Non-pigmented ciliary epithelial cell (primary cell): ENCODE data around the gene SORBS1.
"Not testable (repeated sequence)": the region's sequence is repeated elsewhere in the genome, so short reads cannot be mapped to it uniquely, and the experiment has no call there.

Source experiments
- DNase-seq: peaks from one replicate; pipeline ENCODE4 v3.0.0-alpha.2; 2010; ENCODE audit warnings: low read depth

SORBS1 gene

DNA sequence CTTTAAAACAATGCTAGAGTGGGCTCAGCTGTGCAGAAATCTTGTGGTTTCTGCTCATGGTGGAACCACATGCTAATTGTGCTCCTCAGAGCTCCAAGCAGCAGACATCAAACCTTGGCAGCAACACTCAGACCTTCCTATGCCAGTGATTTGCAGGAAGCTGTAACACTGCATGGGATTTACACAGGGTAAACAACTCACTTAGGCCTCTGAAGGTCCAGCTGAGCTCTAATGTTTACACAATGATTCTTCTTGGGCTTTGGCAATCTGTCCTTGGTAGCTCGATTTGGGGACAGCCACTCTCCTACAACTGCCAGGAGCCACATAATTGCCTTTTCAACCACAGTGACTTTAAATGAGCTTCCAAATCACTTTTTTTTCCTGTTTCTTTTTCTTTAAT, 172.6 kb downstream of the SORBS1 start:
- no peak for DNase-seq

DNA sequence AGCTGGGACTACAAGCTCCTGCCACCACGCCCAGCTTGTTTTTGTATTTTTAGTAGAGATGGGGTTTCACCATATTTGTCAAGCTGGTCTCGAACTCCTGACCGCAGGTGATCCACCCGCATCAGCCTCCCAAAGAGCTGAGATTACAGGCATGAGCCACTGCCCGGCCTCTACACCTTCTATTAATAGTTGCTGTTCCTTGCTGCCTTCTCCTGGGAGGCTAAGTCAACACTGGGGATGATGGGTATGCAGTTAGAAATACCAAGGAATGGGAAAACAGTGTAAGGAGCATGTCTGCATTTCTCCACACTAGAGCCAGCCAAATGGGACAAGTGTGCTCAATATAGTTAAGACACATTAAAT, 173.1 kb downstream of the SORBS1 start:
- no peak for DNase-seq

DNA sequence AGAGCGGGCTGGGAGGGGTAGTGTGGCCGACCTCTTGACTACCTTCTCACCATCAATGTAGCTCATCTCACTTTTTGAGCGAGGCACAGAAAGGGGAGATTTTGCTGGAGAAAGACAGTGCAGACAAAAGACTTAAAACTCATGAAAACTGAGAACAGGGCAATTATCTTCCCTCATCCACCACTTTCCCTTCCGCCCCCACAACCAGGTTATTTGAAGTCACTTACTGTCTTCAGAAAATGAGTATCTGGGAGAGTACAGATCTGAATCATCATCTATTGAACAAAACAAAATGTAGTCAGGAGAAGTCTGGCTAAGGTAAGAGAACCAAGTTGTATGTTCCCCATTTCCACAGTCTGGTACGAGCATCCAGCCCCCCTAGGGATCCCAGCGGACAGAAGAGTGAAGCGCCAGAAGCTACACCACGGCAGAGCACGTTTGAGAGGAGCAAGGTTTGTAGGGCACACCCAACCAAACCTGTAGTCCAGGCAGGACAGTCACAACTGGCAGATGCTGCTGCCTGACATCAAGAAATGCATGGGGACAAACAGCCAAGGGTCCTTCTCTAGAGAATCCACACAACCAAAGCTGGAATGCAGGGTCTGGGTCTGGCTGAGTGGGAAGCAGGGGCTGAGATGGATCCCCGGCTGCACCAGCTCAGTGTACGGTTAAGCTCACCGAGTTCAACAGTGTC, 177.0 kb downstream of the SORBS1 start:
- DNase-seq: no peak

DNA sequence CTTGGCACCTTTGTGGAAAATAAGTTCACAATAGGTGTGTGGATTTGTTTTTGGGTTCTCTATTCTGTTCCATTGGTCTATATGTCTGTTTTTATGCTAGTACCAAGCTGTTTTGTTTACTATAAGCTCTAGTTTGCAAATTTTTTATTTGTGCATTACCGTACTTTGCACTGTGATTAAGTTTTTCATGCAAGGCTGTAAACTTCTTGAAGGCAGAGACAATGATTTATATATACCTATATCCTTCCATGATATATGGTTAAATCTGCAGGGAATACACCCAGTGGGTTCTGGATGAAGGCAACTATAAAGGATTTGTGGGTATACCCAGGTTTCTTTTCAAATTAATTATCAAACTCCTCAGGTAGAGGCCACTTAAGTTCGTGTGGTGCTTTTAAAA, 178.6 kb downstream of the SORBS1 start:
- no peak for DNase-seq

DNA sequence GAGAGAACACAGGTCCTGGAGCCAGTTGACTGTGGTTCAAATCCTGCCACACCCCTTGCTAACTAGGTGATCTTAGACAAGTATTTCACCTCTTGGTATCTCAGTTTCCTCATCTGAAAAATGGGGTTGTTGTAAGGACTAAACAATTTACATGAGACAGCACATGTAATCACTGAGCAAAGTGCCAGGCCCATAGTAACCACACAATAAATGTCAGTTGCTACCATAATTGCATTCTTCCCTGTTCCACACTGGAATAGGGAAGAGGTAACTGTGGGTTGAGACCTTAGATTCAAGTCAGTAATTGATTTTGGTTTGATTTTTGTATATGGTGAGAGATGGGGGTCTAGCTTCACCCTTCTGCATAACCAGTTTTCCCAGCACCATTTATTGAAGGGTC, 179.0 kb downstream of the SORBS1 start:
- DNase-seq: no peak

DNA sequence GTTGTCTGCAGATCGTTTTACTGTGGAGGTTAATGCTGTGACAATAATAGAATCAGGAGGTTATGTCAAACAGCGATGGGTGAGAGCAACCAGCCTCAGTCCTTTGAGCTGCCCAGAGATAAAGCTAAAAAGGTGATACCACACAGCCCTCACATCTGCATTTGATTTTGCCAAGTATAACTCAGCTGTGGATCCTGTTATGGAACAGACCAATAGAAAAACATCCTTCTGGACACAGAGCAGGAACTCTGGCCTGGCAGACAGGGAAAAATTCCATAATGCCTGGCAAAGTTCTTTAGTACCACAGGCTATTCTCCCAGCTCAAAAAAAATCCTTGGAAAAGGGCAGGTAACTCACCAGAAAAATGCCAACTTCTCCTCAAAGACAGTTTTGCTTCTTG, 183.2 kb downstream of the SORBS1 start:
- no peak for DNase-seq

DNA sequence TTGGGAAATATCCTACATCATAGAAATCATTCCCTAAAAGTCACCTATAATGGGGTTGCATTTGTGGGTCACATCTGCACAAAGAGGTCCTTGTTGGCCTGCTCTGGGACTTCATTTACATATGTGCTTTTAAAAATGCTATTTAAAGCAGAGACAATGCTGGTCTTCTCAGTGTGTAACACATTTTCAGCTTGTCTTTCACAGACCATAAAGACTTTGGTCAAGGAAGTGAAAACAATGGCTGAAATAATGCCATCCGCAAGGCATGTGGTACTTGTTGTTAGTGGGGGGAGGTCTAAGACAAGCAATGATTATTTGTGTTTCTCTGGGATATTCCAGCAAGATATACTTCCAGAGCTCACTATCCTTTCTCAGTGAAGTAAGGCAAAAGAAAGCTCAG, 185.8 kb downstream of the SORBS1 start:
- no peak for DNase-seq

DNA sequence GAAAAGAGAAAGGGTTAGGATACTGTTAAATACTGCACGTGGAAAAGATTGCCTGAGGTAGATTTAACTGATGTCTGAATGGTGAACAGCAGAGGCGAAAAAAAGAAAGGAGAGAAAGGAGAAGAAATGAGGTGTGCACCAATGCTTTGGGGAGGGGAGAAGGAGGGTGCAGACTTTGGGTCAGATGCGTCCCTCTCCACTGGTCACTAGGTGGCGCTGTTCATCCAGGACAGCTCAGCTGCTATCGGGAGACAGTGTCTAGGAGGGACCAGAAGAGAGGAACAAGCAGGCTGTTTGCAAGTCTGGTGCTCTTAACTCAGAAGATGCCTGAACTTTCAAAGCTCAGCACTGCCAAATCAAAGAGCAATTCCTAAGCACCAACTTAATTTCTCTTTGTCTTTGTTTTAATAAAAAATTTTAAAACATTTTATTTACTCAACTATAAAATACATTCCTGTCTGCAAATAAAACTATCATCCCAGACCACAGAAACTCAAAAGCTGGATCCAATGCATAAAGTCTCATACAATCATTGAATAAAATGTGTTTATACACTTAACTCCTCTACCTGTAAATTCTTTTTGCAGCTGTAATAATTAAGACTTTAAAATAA, 186.5 kb downstream of the SORBS1 start:
- no peak for DNase-seq

DNA sequence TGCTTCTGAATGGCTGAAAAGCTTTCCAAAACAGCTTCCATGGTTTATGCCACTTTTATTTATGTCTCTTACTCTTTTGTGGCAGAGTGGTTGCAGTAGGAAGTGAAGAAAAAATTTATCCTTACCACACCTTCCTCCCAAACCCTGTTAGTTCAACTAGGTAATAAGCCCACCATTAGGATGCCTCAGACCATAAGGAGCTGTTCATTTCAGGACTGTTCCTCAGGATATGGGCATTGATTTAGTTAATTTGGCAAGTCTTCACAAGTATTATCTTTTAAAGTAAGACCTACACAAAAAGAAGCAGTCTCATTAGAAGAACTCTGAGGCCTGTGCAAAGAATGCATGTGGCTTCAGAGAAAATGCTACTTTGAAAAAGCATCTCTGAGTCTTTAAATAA, 187.5 kb downstream of the SORBS1 start:
- no peak for DNase-seq

DNA sequence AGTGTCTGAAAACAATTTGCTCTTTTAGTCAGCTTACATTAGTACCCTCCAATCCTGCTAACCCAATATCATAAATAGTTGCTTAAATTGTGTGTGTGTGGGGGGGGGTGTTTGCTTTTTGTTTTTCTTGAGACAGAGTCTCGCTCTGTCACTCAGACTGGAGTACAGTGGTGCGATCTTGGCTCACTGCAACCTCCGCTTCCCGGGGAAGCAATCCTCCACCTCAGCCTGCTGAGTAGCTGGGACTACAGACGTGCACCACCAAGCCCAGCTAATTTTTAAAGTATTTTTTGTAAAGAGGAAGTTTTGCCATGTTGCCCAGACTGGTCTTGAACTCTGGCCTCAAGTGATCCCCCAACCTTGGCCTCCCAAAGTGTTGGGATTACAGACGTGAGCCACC, 196.8 kb downstream of the SORBS1 start:
- no peak for DNase-seq

DNA sequence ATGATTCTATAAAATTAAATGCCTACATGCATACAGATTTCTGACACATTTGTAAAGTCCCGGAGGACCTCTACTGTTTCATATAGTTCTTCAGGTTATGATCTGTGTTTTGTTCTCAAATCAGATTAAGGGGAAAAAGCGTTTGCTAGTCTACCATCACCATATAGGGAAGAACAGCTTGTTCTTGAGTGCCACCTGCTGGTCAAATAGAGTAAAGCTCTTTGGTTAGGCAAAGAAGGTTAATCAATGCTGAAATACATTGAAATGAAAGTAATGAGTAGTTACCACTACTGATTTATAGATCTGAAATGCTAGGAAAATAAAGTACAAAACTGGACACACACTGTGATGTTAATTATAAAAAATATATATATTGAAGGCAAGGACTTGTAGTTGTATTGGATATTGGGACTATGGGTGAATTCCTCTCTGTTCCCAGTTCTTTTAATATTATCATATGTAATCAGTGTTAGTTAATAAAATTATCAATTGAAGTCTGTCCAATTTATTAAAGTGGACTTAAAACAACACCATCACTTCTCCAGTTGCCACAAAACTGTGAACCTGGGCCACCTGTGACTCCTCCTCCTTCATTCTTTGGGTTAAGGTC, 197.8 kb downstream of the SORBS1 start:
- no peak for DNase-seq

DNA sequence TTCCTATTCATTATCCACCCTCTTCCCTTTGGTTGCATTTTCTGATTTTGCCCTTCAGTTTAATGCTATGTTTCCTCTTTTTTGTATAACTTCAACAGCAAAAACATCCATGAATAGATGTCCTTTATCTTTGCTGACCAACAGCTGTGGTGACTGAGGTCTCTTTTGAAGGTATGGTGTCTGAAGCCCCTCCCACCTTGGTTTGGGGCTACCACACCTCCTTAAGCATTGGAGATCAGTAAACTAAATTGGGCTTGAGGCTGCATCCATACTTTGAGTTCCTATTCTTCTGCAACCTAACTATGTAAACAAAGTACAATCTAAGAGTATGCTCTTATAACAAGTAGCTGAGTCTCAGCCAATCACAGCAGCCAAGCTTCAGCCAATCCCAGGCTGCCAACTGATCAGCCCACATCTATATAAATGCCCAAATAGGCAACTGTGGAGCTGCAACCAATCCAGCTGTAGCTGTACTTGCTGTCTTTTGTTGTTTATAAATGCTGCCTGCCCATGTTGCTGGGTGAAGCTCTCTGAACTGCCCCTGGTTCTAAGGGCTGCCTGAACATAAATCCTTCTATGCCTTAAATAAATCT, 201.0 kb downstream of the SORBS1 start:
- DNase-seq: no peak

DNA sequence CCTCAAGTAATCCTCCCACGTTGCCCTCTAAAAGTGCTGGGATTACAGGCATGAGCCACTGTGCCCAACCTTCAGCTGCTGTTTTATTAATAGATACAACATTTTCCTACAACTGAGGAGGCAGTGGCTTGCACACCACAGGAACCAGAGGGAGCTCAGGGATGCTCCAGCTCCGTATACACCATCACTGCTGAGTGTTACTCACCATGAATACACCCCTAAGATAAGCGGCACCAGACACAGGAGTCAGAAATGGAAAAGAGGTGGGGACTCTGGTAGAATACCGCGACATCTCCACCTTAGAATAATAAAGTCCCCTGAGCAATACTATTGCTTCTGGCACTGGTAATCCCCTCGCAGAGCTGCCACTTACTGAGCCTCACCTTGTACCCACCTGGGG, 201.7 kb downstream of the SORBS1 start:
- DNase-seq: no peak

DNA sequence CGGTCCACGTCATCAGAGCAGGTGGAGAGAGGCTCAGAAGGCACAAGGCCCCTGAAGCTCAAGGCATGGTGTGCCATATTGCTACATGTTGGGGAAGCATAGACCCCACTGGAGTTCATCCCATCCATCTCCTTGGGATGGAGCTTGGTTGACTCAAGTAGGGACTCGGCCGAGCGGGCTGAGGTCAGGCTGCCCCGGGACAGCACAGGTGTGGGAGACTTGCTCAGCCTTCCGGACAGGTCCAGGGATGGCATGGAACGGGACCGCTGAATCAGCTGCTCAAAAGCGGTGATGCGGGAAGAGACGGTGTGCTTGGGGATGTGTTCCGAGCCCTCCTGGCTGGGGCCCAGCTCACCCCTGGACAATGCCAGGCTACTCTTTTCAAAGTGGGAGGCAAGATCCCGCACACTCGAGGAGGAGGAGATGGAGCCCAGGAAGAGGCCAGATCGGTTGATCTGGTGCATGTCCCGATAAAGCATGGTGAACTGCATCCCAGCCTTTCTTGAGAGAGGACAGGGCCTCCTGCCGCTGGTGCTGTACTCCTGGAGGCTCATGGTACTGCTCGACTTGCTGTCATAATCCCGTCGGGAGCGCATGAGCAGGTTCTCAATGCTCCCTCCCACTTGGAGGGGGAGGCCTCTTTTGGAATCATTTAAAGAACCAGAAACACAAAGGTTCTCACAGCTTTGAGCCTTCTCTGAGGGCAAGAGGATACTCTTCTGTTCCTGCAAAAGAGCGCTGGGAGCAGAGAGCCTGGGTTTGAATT, 204.8 kb downstream of the SORBS1 start:
- DNase-seq: no peak

DNA sequence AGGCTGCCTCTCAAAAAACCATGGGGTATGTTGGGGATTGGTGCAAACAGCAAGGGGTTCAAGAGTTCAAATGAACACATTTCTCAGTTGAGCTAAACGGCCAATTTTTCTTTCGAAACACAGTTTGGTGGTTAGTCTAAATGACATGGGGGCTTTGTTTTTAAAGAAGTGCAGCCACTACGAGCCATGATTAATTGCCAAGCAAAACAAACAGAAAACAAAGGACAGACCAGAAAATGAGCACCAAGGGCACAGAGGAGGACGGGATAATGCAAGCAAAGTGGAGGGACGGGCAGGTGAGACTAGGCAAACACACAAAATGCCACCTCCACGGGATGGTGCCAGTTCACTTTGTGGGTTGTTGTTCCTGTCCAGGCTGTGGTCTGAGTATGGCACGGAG, 205.9 kb downstream of the SORBS1 start:
- no peak for DNase-seq

DNA sequence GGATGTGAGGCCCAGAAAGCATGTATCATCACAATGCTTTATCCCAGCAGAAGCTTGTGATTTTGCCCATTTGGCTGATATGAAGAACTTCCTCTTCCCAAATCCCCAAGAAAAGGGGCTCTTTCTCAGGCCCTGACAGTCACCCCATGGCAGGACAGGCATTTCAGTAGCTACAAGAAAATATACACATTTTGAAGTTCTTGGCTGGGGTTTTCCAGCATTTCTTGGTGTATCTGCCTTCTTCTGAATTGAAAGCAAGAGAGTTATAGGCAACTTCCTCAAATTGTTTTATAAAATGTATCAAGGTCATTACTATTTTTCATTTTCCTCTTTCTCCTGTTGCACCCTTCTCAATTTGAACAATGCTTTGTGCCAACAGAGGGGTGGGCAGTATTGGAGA, 207.1 kb downstream of the SORBS1 start:
- DNase-seq: no peak

DNA sequence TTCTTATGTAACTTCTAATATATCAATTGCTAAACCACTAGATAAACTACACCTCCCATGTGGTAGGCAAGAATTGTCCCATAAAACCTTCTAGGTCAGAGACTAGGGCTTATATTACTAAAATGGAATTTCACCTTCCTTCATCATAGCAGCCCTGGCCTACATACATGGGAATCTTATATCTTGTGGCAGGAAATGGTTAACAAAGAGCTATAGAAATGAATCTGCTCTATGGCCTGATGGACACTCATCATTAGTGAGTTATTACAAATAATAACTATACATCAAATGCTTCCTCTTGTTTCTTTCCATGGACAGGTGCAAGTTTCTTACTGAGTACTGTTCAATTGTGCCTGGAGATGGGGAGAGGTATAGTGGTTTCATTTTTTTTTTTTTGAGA, 208.0 kb downstream of the SORBS1 start:
- no peak for DNase-seq

DNA sequence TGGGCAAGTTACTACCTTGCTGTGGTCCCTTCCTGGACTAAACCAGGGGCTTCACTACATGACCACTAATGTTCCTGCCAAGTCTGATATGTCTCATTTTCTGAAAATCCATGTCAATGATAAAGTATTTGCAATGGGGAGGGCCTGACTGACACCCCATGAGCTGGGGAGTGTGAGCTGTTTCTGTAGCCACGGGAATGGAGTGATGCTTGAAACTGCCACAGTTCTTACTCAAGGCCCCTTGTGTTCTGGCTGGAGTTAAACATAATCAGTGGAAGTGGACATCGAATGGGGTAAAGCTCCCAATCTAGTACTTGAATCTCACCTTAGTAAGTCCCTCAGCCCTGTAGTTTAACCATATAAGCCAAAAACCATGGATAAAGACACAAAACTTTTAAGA, 208.5 kb downstream of the SORBS1 start:
- DNase-seq: no peak

DNA sequence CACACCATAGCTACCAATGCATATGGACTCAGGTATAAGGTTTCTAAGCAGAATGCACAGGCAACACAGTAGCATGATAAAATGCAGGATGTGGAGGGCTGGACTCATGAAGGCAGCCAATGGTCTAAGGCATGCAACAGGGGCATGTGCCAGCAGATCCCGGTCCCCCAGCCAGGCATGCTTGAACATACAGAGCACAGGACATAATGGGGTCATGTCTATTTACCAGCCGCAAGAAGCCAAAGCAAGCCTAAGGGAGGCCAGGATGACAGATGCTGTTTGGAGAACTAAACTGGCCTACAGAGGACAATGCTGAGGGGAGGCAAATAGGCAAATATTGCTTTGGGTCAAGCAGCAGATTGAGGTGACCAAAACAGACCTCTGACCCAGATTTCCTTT, 210.3 kb downstream of the SORBS1 start:
- no peak for DNase-seq

DNA sequence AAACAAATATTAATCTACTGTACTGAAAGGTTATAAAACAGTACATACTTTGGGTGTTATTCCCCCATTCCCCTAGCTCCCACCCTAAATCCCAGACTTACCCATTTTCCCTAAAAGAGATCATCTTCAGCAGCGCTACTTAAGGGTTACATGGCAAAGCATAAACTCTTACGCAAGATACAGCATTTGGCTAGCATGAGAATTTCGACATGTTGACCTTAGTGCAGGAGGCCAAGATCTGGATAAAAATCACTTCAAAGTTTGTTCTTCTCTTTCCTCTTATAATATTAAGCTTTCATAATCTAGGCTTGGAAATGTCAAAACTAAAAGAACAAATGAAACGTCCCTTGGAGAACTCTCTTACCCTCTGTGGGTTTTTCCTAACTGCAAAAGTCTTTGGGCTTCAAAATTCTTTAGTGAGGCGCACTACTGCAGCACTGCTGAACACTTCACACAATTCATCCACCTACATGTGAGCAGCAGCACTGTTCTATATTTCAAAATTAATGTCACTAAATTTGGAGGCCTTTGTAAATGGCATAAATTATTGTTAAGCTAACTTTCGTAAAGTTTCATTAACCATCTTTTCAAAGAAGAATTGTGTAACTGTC, 210.8 kb downstream of the SORBS1 start:
- DNase-seq: no peak

DNA sequence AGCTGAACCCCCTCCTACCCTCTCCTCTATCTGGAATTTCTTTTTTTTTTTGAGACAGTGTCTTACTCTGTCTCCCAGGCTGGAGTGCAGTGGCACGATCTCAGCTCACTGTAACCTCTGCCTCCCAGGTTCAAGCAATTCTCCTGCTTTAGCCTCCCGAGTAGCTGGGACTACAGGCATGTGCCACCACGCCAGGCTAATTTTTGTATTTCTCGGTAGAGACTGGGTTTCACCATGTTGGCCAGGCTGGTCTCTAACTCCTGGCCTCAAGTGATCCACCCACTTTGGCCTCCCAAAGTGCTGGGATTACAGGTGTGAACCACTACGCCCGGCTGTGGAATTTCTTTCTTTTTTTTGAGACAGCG, 213.8 kb downstream of the SORBS1 start:
- not testable (repeated sequence) for DNase-seq

DNA sequence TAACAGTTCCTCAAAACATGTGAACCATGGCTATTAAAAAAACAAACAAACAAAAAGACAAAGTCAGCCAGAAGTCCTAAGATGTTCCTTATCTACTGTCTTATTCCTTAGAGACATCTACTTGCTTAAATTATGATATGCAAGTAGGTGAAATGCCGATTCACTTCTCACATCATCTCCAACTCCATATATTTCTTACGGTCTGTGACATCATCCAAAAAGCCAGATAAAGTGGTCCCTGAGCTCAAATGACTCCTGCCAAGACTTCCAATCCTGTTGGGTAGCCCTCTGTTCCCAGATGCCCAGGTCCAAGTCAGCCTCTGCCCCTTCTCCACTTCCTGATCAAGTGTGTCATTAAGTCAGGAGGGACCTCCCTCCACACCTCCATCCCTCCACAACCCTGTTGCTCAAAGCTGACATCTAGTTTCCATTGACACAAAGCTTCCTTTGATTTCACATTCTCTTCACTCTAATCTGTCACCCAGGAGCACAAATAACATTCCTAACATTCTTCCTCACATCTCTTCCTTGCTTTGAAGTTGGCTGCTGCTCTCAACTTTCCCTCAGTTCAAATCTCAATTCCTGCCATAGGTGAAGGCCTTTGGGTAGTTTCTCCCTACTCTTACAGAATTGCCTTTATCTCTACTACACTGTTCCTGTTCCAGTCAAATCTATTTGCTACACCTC, 214.3 kb downstream of the SORBS1 start:
- DNase-seq: no peak
